DND-41 (cell line): Measurements from ENCODE around the gene FKBP8.

ENCODE experiments used
- ATAC-seq: fragments of 200-7000 bp; cut with Tn5 transposase; 3 replicates; pipeline ENCODE4 v1.9.1; 2021; ENCODE audit warnings: low read depth; ENCODE audit not compliant: insufficient read depth
- DNase-seq: peaks from one replicate; pipeline ENCODE4 v3.0.0-alpha.2; 2020
- H2AFZ ChIP-seq: 2 replicates; pipeline ENCODE4 v1.6.0; 2012; ENCODE audit warnings: low read depth, low read length
- H3K27ac ChIP-seq: 2 replicates; pipeline ENCODE4 v1.5.1; 2012; ENCODE audit warnings: low read length, inconsistent platforms
- H3K27me3 ChIP-seq: fragments of 200-600 bp; sonication (generic); 2 replicates; pipeline ENCODE4 v1.6.0; 2012; ENCODE audit warnings: low read length, mild to moderate bottlenecking, inconsistent platforms; ENCODE audit not compliant: insufficient read depth, poor library complexity
- H3K36me3 ChIP-seq: 2 replicates; pipeline ENCODE4 v1.5.1; 2012; ENCODE audit warnings: low read length, inconsistent platforms; ENCODE audit not compliant: insufficient read depth
- H3K4me1 ChIP-seq: 2 replicates; pipeline ENCODE4 v1.5.1; 2012; ENCODE audit warnings: mild to moderate bottlenecking, low read length; ENCODE audit not compliant: insufficient read depth
- H3K4me2 ChIP-seq: 2 replicates; pipeline ENCODE4 v1.6.0; 2012; ENCODE audit warnings: mild to moderate bottlenecking, moderate library complexity, low read length, inconsistent platforms; ENCODE audit not compliant: insufficient read depth
- H3K4me3 ChIP-seq, 2 experiments: fragments of 200-600 bp in 1 of 2; shearing (Covaris generic) in 1 of 2; 2 replicates each; pipeline ENCODE4 v1.5.1; 2012 to 2016; ENCODE audit warnings: inconsistent platforms in 2 of 2, low read length in 2 of 2, mild to moderate bottlenecking in 2 of 2, low read depth in 1 of 2, moderate library complexity in 1 of 2
- H3K79me2 ChIP-seq: 2 replicates; pipeline ENCODE4 v1.6.0; 2012; ENCODE audit warnings: low read length, inconsistent platforms; ENCODE audit not compliant: insufficient read depth
- H3K9ac ChIP-seq: 2 replicates; pipeline ENCODE4 v1.6.0; 2012; ENCODE audit warnings: low read depth, mild to moderate bottlenecking, inconsistent platforms, low read length, moderate library complexity
- H3K9me3 ChIP-seq: 2 replicates; pipeline ENCODE4 v1.5.1; 2012; ENCODE audit warnings: low read length, moderate library complexity, mild to moderate bottlenecking, inconsistent platforms; ENCODE audit not compliant: insufficient read depth, severe bottlenecking
- H4K20me1 ChIP-seq: 2 replicates; pipeline ENCODE4 v1.6.0; 2012; ENCODE audit warnings: low read length; ENCODE audit not compliant: insufficient read depth
- CTCF ChIP-seq: IDR thresholded peaks from 2 replicates; pipeline ENCODE4 v1.5.1; 2012; ENCODE audit warnings: borderline replicate concordance, low read length, moderate library complexity, mild to moderate bottlenecking; ENCODE audit not compliant: poor library complexity, severe bottlenecking; ENCODE audit errors: extremely low read depth
- EZH2 ChIP-seq: IDR thresholded peaks from 3 replicates; pipeline ENCODE4 v1.6.1; 2012; ENCODE audit warnings: borderline replicate concordance, low read depth, mild to moderate bottlenecking, moderate library complexity, low read length, inconsistent platforms; ENCODE audit not compliant: severe bottlenecking

FKBP8 gene

GRCh38 chr19:18510216-18510615, 33.2 kb downstream of the FKBP8 start:
- Histone ChIP-seq H3K27me3 (no peaks in the 10 kb centered on the region), H3K9me3 (no peaks in the 10 kb centered on the region), H3K79me2 (peaks cover 89% of the 10 kb centered on the region), H3K4me1 (peaks cover 18% of the 10 kb centered on the region), H3K27ac (no peak overlapping the region), H3K4me2 (no peak overlapping the region), H3K36me3 (no peaks in the 10 kb centered on the region), H4K20me1 (peaks cover 72% of the 10 kb centered on the region), H3K4me3 (no peak overlapping the region), H3K9ac (no peak overlapping the region), H2AFZ (no peak overlapping the region)
- ATAC-seq (no peak), DNase-seq (no peak)
- TF ChIP-seq EZH2, result no peak
- TF ChIP-seq CTCF, result no peak

GRCh38 chr19:18508585-18508984, 34.8 kb downstream of the FKBP8 start:
- TF ChIP-seq EZH2, result no peak
- TF ChIP-seq CTCF, result no peak
- Histone ChIP-seq H3K27me3 (no peaks in the 10 kb centered on the region), H3K9ac (no peak overlapping the region), H3K9me3 (no peaks in the 10 kb centered on the region), H4K20me1 (peaks cover 81% of the 10 kb centered on the region), H3K4me2 (no peak overlapping the region), H3K4me3 (no peak overlapping the region), H3K27ac (no peak overlapping the region), H3K36me3 (no peaks in the 10 kb centered on the region), H3K4me1 (peaks cover 18% of the 10 kb centered on the region), H3K79me2 (peaks cover 93% of the 10 kb centered on the region), H2AFZ (no peak overlapping the region)
- DNase-seq (no peak), ATAC-seq (no peak)

- no peak overlapping the region for H2AFZ ChIP-seq
- H3K9ac ChIP-seq, result no peak overlapping the region
- no peaks in the 10 kb centered on the region for H3K9me3 ChIP-seq
- no peak overlapping the region for H3K4me3 ChIP-seq
- no peaks in the 10 kb centered on the region for H3K27me3 ChIP-seq
- peaks cover 83% of the 10 kb centered on the region for H4K20me1 ChIP-seq
- H3K4me1 ChIP-seq, result peaks cover 18% of the 10 kb centered on the region
- H3K79me2 ChIP-seq, result peaks cover 94% of the 10 kb centered on the region
- no peak overlapping the region; the same call in 1 of the 2 replicates for H3K27ac ChIP-seq
- H3K36me3 ChIP-seq, result no peaks in the 10 kb centered on the region
- no peak for DNase-seq
- no peak overlapping the region for H3K4me2 ChIP-seq
- ATAC-seq, result 0 out of 3 replicates have a peak, but pooled peaks have one; percentile 15
- no peak for TF ChIP-seq EZH2
- TF ChIP-seq CTCF, result no peak
Measured at GRCh38 chr19:18507727-18508440, 35.5 kb downstream of the FKBP8 start.
